ENCODE data around the gene TTC24.

The TTC24 gene

DNA sequence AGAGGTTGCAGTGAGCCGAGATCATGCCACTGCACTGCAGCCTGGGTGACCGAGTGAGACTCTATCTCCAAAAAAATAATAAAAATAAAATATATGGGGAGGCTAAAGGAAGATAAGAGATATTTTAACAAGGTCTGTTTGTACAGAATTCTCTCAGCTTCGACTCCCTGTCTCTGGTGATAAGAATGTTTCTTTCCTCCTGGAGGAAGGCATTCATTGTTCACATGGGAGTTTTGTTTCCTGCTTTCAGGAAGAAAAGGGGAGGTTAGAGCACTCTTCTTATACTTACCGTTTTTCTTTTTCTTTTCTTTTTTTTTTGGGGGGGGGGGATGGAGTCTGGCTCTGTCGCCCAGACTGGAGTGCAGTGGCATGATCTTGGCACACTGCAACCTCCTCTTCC, 10.0 kb downstream of the TTC24 start:
- no peak for TF ChIP-seq GATA3 (IDR thresholded peaks at IDR 0.05; ENCODE audit: low read depth, low read length)
- TF ChIP-seq GATA2 (IDR thresholded peaks at IDR 0.05; ENCODE audit: low read depth, low read length): no peak

DNA sequence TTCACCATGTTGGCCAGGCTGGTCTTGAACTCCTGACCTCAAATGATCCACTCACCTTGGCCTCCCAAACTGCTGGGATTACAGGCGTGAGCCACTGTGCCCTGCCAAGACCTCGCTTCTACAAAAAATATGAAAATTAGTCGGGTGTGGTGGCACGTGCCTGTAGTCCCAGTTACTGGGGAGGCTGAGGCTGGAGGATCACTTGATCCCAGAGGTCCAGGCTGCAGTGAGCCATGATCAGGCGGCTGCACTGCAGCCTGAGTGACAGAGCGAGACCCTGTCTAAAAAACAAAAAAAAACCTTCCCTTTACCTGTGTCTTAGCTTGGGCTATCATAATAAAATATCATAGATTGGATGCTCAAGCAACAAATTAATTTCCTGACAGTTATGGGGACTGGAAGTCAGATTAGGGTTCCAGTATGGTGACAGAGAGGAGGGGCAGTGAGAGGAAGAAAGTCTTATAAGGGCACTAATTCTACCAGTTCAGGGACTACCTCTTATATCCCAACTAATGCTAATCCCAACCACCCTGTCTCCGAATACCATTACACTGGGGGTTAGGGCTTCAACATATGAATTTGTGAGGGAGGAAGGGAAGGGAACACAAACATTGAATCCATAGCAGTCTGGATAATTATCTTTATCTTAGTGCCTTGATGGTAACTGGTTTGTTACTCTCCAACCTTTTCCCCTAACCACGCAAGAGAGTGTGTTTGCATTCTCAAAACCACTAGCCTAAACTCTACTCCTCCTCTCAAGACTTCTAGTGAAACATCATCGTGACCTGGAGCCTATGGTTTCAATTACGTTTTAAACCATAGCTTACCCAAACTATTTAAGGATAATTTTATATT, 11.0 kb downstream of the TTC24 start:
- TF ChIP-seq GATA3 (IDR thresholded peaks at IDR 0.05; ENCODE audit: low read depth, low read length): no peak

DNA sequence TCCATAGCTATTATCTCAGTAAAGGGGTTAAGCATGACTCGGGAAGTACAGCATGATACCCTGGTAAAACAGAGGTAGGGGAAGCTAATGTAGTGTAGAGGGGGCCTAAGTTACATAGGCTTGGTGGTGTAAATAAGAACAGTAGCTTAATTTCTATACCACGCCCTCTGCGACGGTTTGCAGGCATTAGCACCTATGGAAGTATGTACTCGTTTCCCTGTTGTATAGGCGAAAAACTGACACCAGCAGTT, 11.6 kb downstream of the TTC24 start:
- TF ChIP-seq GATA3 (IDR thresholded peaks at IDR 0.05; ENCODE audit: low read depth, low read length): no peak
- TF ChIP-seq GATA2 (IDR thresholded peaks at IDR 0.05; ENCODE audit: low read depth, low read length): no peak

DNA sequence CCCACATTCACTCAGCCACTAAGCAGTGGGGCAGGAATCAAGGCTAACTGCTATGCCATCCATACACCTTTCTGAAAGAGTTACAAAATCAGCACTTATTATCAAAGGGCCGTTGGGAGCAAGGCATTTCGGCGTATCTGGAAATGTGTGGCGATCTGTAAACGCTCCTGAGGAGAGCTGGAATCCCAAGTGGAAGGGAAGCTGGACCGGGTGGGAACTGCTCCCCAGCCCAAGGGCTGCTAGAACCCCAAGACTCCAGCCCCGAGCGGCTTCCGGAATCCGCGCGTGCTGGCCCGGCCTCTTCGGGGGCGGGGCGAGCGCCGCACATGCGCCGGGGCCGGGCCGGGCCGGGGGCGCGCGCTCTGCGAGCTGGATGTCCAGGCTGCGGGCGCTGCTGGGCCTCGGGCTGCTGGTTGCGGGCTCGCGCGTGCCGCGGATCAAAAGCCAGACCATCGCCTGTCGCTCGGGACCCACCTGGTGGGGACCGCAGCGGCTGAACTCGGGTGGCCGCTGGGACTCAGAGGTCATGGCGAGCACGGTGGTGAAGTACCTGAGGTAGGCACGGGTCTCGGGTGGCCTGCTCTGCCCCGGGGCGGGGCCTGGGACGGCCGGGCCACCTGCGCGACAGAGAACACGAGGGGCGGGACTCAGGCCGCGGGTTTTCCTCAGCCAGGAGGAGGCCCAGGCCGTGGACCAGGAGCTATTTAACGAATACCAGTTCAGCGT, 12.1 kb downstream of the TTC24 start, which contains the start of gene NAXE:
NAXE (plus strand) TSS at position 345 of the 726 bp plus-strand sequence; CDS start at position 374, 29 bp downstream.
- TF ChIP-seq GATA2 (IDR thresholded peaks at IDR 0.05; ENCODE audit: low read depth, low read length): no peak; the same call in 1 of the 2 replicates
- no peak for TF ChIP-seq GATA3 (IDR thresholded peaks at IDR 0.05; ENCODE audit: low read depth, low read length)

DNA sequence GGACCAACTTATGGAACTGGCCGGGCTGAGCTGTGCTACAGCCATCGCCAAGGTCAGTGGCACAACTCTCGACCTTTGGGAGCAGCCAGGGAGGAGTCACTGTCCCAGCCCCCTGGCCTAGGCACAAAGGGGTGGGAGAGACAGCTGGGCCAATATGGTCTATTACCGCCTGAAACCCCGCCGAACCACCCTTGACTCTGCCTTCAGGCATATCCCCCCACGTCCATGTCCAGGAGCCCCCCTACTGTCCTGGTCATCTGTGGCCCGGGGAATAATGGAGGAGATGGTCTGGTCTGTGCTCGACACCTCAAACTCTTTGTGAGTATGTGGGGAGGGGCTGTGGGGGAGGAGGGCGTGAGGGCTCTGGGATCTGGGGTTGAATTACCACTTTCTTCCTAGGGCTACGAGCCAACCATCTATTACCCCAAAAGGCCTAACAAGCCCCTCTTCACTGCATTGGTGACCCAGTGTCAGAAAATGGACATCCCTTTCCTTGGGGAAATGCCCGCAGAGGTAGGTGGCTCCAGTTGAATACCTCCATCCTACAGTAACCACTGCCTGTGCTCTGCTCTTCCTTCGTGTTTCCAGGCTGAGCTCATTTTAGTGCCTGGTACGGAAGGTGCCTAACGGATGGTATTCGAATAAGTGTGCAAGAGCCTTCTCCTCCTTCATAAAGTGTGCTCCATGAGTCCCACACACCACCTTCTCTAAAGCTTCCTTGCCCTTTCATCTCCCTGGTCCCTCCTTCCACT, 12.8 kb downstream of the TTC24 start:
- TF ChIP-seq GATA2 (IDR thresholded peaks at IDR 0.05; ENCODE audit: low read depth, low read length): no peak
- TF ChIP-seq GATA3 (IDR thresholded peaks at IDR 0.05; ENCODE audit: low read depth, low read length): no peak

DNA sequence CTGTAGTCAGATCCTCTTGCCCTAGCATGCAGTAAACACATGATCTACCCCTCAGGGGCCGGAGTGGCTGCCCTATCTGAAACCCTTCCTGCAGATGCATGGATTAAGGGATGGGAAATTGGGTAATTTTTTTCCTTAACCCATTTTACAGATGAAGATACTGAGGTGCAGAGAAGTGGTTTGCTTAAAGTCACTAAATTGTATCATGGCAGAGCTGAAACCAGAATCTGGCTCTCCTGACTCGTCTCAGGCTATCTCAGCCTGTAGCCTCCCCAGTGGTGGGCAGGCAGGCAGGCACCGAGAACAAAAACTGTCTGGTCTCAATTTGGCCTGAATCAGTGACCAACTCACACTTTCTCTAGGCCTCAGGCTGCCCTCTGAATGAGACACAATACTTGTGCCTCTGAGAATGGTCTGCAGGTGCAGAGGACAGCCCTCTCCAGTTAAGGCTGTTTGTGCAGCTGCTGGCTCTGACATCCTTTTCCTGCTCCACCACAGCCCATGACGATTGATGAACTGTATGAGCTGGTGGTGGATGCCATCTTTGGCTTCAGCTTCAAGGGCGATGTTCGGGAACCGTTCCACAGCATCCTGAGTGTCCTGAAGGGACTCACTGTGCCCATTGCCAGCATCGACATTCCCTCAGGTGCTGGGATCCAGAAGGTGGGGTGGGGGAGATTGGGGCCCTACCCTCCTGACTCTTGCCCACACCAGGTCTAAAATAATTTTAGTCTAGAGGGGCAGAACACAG, 13.6 kb downstream of the TTC24 start:
- TF ChIP-seq GATA2 (IDR thresholded peaks at IDR 0.05; ENCODE audit: low read depth, low read length): no peak
- TF ChIP-seq GATA3 (IDR thresholded peaks at IDR 0.05; ENCODE audit: low read depth, low read length): no peak

DNA sequence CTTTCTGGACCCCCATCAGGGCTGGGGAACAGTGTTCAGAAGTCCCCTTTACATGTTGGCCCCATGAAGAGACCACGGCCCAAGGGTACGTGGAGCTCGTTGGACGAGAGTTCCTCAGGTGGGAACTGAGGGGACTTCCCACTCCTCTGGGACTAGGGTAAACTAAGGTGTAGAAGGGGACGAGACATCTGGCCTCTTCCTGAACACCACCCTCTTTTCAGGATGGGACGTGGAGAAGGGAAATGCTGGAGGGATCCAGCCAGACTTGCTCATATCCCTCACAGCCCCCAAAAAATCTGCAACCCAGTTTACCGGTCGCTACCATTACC, 14.1 kb downstream of the TTC24 start:
- no peak for TF ChIP-seq GATA2 (IDR thresholded peaks at IDR 0.05; ENCODE audit: low read depth, low read length)
- no peak for TF ChIP-seq GATA3 (IDR thresholded peaks at IDR 0.05; ENCODE audit: low read depth, low read length)

DNA sequence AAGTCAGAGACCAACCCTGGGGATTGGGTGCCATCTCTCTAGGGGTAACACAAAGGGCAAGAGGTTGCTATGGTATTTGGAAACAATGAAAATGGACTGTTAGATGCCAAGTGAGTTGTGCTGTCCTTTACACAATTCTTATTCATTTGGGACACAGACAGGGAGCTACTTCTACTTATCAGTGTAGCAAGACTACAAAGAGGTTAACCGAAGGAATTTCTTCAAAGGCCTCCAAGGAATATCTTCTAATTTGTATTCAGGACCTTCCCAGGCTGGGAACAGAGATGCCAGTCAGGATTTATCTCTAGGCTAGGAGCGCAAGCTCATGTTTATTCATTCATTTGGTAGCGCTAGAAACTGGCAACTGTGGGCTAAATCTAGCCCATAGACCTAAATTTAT, 14.7 kb downstream of the TTC24 start:
- TF ChIP-seq GATA2 (IDR thresholded peaks at IDR 0.05; ENCODE audit: low read depth, low read length) (no peak), GATA3 (IDR thresholded peaks at IDR 0.05; ENCODE audit: low read depth, low read length) (no peak)

DNA sequence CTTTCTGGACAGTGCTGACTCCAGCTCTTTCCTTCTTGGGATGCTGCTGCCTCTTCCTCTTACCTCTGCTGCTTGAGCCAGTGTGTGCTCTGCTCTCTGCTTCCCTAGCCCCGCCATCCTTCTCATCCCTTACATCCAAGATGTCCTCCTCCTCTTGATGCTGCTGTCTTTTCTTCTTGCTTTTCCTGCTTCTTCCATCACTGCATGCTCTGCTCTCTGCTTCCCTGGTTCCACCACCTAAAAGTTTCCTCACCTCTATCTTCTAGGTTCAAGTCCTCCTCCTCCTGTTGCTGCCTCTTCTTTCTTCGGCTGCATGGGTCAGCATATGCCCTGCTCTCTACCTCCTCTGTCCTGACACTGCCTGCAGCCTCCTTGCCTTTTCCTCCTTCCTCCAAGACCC, 15.5 kb downstream of the TTC24 start:
- TF ChIP-seq GATA3 (IDR thresholded peaks at IDR 0.05; ENCODE audit: low read depth, low read length) (no peak), GATA2 (IDR thresholded peaks at IDR 0.05; ENCODE audit: low read depth, low read length) (no peak)

DNA sequence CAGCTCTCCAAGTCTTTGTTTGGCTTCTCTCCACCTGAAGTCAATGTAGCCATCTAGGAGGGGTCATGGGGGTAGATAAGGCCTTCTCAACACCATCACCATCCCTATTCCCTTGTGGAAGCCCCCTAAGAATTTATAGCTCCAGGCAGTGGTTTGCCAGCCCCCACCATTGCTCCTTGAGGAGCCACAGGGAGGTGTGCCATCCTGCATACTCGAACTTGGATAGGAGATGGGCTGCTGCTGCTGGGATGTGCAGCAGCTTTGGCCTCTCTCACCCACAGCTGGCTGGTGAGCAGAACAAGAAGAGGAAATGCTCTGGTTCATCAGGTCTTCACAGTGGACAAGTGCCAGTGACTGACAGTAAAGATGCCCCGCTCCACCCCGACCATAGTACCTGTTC, 16.9 kb downstream of the TTC24 start:
- no peak for TF ChIP-seq GATA3 (IDR thresholded peaks at IDR 0.05; ENCODE audit: low read depth, low read length)
- no peak for TF ChIP-seq GATA2 (IDR thresholded peaks at IDR 0.05; ENCODE audit: low read depth, low read length)

DNA sequence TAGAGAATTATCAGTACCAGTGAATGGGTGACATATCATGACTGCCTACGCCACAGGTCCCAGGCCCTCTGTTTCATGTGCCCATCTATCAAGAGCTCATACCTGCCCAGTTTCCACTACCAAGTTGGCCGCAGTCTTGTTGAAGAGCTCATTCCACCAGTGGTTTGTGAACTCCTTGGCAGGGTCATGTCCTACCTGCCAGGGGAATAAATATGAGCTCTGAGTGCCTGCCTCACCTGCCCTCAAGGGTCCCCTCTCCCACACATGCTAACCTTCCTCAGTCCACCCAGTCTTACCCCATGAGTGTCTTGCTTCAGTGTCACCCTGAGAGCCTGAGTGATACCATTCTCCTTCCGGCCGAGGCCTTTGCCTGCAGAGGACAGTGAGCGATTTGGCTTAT, 18.6 kb downstream of the TTC24 start:
- TF ChIP-seq GATA2 (IDR thresholded peaks at IDR 0.05; ENCODE audit: low read depth, low read length): no peak
- no peak for TF ChIP-seq GATA3 (IDR thresholded peaks at IDR 0.05; ENCODE audit: low read depth, low read length)

DNA sequence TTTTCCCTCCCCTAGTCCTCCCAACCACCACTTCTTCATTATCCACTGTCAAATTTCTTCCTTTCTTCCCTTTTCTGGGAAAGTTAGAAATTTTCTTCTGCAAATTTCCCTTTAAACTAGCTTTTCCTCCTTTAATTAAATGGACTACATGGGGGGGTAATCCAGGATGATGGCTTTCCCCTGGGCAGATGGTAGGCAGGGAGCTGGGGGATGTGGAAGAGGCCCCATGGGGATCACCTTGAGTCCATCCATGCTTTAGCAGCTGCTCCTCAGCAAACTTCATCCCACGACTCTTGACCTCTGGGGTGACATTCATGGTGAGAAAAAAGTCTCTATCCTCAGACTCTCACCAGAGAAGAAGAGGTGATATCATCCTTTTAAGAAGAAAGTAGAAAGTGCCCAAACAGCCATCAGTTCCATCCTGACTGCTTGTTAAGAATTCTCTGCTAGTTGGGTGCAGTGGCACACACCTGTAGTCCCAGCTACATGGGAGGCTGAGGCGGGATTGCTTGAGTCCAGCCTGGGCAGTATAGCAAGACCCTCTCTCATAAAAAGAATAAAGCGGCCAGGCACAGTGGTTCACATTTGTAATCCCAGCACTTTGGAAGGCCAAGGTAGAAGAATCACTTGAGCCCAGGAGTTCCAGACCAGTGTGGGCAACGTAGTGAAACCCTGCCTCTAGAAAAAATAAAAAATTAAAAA, 19.4 kb downstream of the TTC24 start:
- TF ChIP-seq GATA2 (IDR thresholded peaks at IDR 0.05; ENCODE audit: low read depth, low read length) (no peak), GATA3 (IDR thresholded peaks at IDR 0.05; ENCODE audit: low read depth, low read length) (no peak)

DNA sequence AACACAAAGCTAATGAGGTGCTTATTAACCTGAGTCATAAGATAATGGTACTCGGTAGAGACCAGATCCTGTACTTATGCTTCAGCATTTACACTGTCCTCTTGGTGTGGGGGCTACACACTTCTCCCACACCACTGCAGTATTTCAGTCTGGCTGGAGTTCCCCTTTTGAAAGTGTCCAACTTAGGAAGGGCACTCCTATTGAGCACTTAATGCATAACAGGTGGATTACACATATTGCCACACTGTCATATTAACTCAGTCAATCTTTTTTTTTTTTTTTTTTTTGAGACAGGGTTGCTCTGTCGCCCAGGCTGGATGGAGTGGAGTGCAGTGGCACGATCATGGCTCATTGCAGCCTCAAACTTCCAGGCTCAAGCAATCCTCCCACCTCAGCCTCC, 20.3 kb downstream of the TTC24 start:
- TF ChIP-seq GATA2 (IDR thresholded peaks at IDR 0.05; ENCODE audit: low read depth, low read length) (no peak), GATA3 (IDR thresholded peaks at IDR 0.05; ENCODE audit: low read depth, low read length) (no peak)
